CD14-positive monocyte (primary cell): Measurements from ENCODE around the gene ARHGEF11. TPM values are rescaled to one million over a fixed set of nuclear protein-coding genes. Genes with fewer than 3 reads are reported as not detected.

Experiments used
- DNase-seq, 3 donors: peaks; one replicate each; pipeline ENCODE4 v3.0.0-alpha.2; 2011 to 2022
- H2AFZ ChIP-seq: 2 replicates; pipeline ENCODE4 v1.6.0; 2012; ENCODE audit warnings: mild to moderate bottlenecking, low read depth, low read length, inconsistent platforms; ENCODE audit not compliant: insufficient read depth, poor library complexity, severe bottlenecking
- H3K27ac ChIP-seq, 2 donors: 1 replicate in 1 of 2; 2 replicates in 1 of 2; pipeline ENCODE4 v1.5.1; 2012 to 2013; ENCODE audit warnings: low read length in 2 of 2, control low read depth in 1 of 2, inconsistent platforms in 1 of 2, low read depth in 1 of 2, mild to moderate bottlenecking in 1 of 2
- H3K27me3 ChIP-seq, 2 donors: one replicate each; pipeline versions ENCODE4 v1.6.0 to v1.6.1; 2011 to 2013; ENCODE audit warnings: low read length in 2 of 2; ENCODE audit not compliant: control insufficient read depth in 2 of 2, insufficient read depth in 2 of 2
- H3K36me3 ChIP-seq, 2 donors: replicated peaks in 1 of 2; 1 replicate in 1 of 2; 2 replicates in 1 of 2; pipeline versions ENCODE4 v1.5.1 to v1.6.1; 2012 to 2013; ENCODE audit warnings: low read length in 2 of 2, control low read depth in 1 of 2, inconsistent platforms in 1 of 2, mild to moderate bottlenecking in 1 of 2; ENCODE audit not compliant: insufficient read depth in 2 of 2, control insufficient read depth in 1 of 2
- H3K4me1 ChIP-seq, 2 donors: 1 replicate in 1 of 2; 2 replicates in 1 of 2; pipeline versions ENCODE4 v1.5.1 to v1.6.1; 2012 to 2013; ENCODE audit warnings: low read length in 2 of 2, control low read depth in 1 of 2, inconsistent platforms in 1 of 2, mild to moderate bottlenecking in 1 of 2, moderate library complexity in 1 of 2; ENCODE audit not compliant: insufficient read depth in 2 of 2, control insufficient read depth in 1 of 2
- H3K4me2 ChIP-seq: replicated peaks from 2 replicates; pipeline ENCODE3; 2012; ENCODE audit warnings: low read length, moderate library complexity, mild to moderate bottlenecking; ENCODE audit not compliant: poor library complexity, severe bottlenecking; ENCODE audit errors: extremely low read depth
- H3K4me3 ChIP-seq, 3 experiments: fragments of 200-600 bp in 1 of 3; sonication (generic) in 1 of 3; replicated peaks in 1 of 3; 1 replicate in 2 of 3; 2 replicates in 1 of 3; pipeline ENCODE4 v1.5.1; 2011 to 2013; ENCODE audit warnings: low read length in 3 of 3, mild to moderate bottlenecking in 3 of 3, control low read depth in 2 of 3, low read depth in 2 of 3, inconsistent platforms in 1 of 3, moderate library complexity in 1 of 3
- H3K79me2 ChIP-seq: 2 replicates; pipeline ENCODE4 v1.6.0; 2012; ENCODE audit warnings: mild to moderate bottlenecking, control low read depth, inconsistent platforms, low read length, moderate library complexity; ENCODE audit not compliant: insufficient read depth
- H3K9ac ChIP-seq: 2 replicates; pipeline ENCODE4 v1.6.0; 2017; ENCODE audit warnings: low read length, mild to moderate bottlenecking; ENCODE audit not compliant: insufficient read depth, poor library complexity, severe bottlenecking
- H3K9me3 ChIP-seq, 2 donors: replicated peaks in 1 of 2; 1 replicate in 1 of 2; 2 replicates in 1 of 2; pipeline versions ENCODE4 v1.5.1 to v1.6.1; 2012 to 2013; ENCODE audit warnings: low read length in 2 of 2, control low read depth in 1 of 2; ENCODE audit not compliant: control insufficient read depth in 1 of 2, insufficient read depth in 1 of 2
- H4K20me1 ChIP-seq: 2 replicates; pipeline ENCODE4 v1.6.0; 2012; ENCODE audit warnings: mild to moderate bottlenecking, low read length, control low read depth, moderate library complexity; ENCODE audit not compliant: insufficient read depth
- H3K27ac Mint-ChIP-seq, 7 donors: one replicate each; pipeline ENCODE4 v1.8.0; 2020; ENCODE audit warnings: mild to moderate bottlenecking in 7 of 7, mixed read lengths in 7 of 7, moderate library complexity in 6 of 7, inconsistent platforms in 2 of 7
- H3K27me3 Mint-ChIP-seq, 3 donors: one replicate each; pipeline ENCODE4 v1.8.0; 2021 to 2022; ENCODE audit warnings: low read depth in 3 of 3, mild to moderate bottlenecking in 3 of 3, mixed read lengths in 3 of 3, moderate library complexity in 3 of 3, inconsistent platforms in 1 of 3
- H3K36me3 Mint-ChIP-seq, 2 donors: one replicate each; pipeline ENCODE4 v1.8.0; 2020; ENCODE audit warnings: mixed read lengths in 2 of 2, inconsistent platforms in 1 of 2, mild to moderate bottlenecking in 1 of 2
- H3K4me1 Mint-ChIP-seq: one replicate; pipeline ENCODE4 v1.8.0; 2020; ENCODE audit warnings: mild to moderate bottlenecking, mixed read lengths
- H3K4me3 Mint-ChIP-seq, 2 donors: one replicate each; pipeline ENCODE4 v1.8.0; 2020; ENCODE audit warnings: mild to moderate bottlenecking in 2 of 2, mixed read lengths in 2 of 2, moderate library complexity in 1 of 2
- H3K9me3 Mint-ChIP-seq, 7 donors: one replicate each; pipeline ENCODE4 v1.8.0; 2020 to 2022; ENCODE audit warnings: mixed read lengths in 7 of 7, mild to moderate bottlenecking in 6 of 7, moderate library complexity in 6 of 7, inconsistent platforms in 2 of 7
- WGBS: methylation state at CpG from one replicate; pipeline ENCODE4 v1.1.5; 2013; ENCODE audit warnings: missing lambda C conversion rate; ENCODE audit not compliant: insufficient coverage; 5-methylcytosine and 5-hydroxymethylcytosine counted together
- intact Hi-C, 2 donors: fragments of 100-400 bp; cut with micrococcal nuclease; formaldehyde crosslinking; loops; one replicate each; pipeline versions ENCODE4 v1.15.0 to v1.15.1; 2023
- polyA plus RNA-seq, 3 donors: library from polyadenylated mRNA; depleted of rRNA in 1 of 3; unstranded in 2 of 3; stranded (reverse) in 1 of 3; fragments of 300-500 nt in 2 of 3; fragments of >200 nt in 1 of 3; fragmentation: Illumina TruSeq in 2 of 3; gene quantifications; 1 replicate in 2 of 3; 2 replicates in 1 of 3; pipeline ENCODE4 v1.2.3, GENCODE V29; 2012 to 2021
- TF ChIP-seq, protein P1 (sequence below): fragments of 200-600 bp; IDR thresholded peaks from one replicate; pipeline ENCODE4 v1.8.0; 2022; ENCODE audit warnings: antibody characterized with exemption, mild to moderate bottlenecking

The ARHGEF11 gene
- polyA plus RNA-seq, 3 donors, result 17.0 to 78.5 (median 17.7) TPM

DNA sequence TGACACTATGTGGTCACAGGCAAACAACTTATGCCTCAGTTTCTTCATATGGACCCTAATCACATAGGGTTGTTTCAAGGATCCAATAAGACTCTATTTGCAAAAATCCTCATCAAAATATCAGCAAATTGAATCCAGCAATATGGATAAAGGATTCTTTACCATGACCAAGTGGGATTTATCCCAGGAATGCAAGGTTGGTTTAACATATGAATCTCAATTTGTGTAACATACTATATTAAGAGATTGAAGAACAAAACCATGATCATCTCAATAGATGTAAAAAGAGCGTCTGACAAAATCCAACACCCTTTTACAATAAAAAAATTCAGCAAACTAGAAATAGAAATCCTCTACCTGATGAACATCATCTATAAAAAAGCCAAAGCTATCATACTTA is 23.9 kb downstream of the ARHGEF11 start:
- Mint-ChIP-seq H3K4me3 (no peak overlapping the region), H3K27me3 (no peaks in the 10 kb centered on the region), H3K9me3 (peaks cover 14 to 28% (median 22%) of the 10 kb centered on the region in 7 donors), H3K36me3 (peaks cover 37 to 41% of the 10 kb centered on the region in 2 donors), H3K27ac (no peak overlapping the region), H3K4me1 (peaks cover 6% of the 10 kb centered on the region)
- Histone ChIP-seq H4K20me1 (peaks cover 91% of the 10 kb centered on the region), H3K4me3 (no peak overlapping the region), H3K9me3 (peaks cover 8 to 27% of the 10 kb centered on the region in 2 donors), H2AFZ (no peak overlapping the region), H3K9ac (no peak overlapping the region), H3K79me2 (peaks cover 39% of the 10 kb centered on the region), H3K4me2 (no peak overlapping the region), H3K36me3 (peaks cover 3 to 31% of the 10 kb centered on the region in 2 donors), H3K27me3 (no peaks in the 10 kb centered on the region), H3K4me1 (no peaks in the 10 kb centered on the region), H3K27ac (no peak overlapping the region)
- DNase-seq, result no peak
- TF ChIP-seq, protein P1, sequence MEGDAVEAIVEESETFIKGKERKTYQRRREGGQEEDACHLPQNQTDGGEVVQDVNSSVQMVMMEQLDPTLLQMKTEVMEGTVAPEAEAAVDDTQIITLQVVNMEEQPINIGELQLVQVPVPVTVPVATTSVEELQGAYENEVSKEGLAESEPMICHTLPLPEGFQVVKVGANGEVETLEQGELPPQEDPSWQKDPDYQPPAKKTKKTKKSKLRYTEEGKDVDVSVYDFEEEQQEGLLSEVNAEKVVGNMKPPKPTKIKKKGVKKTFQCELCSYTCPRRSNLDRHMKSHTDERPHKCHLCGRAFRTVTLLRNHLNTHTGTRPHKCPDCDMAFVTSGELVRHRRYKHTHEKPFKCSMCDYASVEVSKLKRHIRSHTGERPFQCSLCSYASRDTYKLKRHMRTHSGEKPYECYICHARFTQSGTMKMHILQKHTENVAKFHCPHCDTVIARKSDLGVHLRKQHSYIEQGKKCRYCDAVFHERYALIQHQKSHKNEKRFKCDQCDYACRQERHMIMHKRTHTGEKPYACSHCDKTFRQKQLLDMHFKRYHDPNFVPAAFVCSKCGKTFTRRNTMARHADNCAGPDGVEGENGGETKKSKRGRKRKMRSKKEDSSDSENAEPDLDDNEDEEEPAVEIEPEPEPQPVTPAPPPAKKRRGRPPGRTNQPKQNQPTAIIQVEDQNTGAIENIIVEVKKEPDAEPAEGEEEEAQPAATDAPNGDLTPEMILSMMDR, result no peak
- no CpG with 5 or more reads among the region's 1 CpG for WGBS
- intact Hi-C loops, result no loop called here

DNA sequence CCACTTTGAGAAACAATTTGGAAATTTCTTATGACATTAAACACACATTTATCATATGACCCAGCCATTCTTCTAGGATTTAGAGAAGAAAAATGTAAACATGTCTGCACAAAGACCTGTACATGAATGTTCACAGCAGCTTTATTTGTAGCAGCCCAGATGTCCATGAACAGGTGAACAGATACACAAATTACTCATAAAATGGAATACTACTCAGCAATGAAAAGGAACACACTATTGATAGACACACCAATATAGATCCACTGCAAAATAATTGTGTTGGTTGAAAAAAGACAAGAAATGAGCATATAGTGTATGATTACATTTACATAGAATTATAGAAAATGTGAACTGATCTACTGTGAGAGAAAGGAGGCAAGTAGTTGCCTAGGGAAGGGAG is 26.1 kb downstream of the ARHGEF11 start:
- intact Hi-C loops, result no loop called here
- Histone ChIP-seq H3K4me3 (no peak overlapping the region), H3K79me2 (peaks cover 34% of the 10 kb centered on the region), H3K4me2 (no peak overlapping the region), H3K36me3 (peaks cover 0 to 23% of the 10 kb centered on the region in 2 donors), H2AFZ (no peak overlapping the region), H3K9me3 (peaks cover 8 to 27% of the 10 kb centered on the region in 2 donors), H3K9ac (no peak overlapping the region), H3K27ac (no peak overlapping the region), H3K27me3 (no peaks in the 10 kb centered on the region), H3K4me1 (no peaks in the 10 kb centered on the region), H4K20me1 (peaks cover 90% of the 10 kb centered on the region)
- H3K9me3 Mint-ChIP-seq, result peaks cover 14 to 28% (median 22%) of the 10 kb centered on the region in 7 donors
- no peaks in the 10 kb centered on the region for H3K27me3 Mint-ChIP-seq
- H3K27ac Mint-ChIP-seq, result no peak overlapping the region
- H3K4me1 Mint-ChIP-seq, result no peaks in the 10 kb centered on the region
- no peak for DNase-seq
- peaks cover 25 to 35% of the 10 kb centered on the region in 2 donors for H3K36me3 Mint-ChIP-seq
- no peak overlapping the region for H3K4me3 Mint-ChIP-seq
- TF ChIP-seq, protein P1, result no peak
